GM23248 (cell line): ENCODE data around the gene RNF115.

Experiments
- EZH2 ChIP-seq: fragments of 200-600 bp; sonication (generic); IDR thresholded peaks from 2 replicates; pipeline ENCODE4 v1.6.1; 2018; ENCODE audit warnings: antibody characterized with exemption, mild to moderate bottlenecking; ENCODE audit not compliant: insufficient read depth, poor library complexity, severe bottlenecking
- EZH2phosphoT487 ChIP-seq: fragments of 200-600 bp; sonication (generic); IDR thresholded peaks from 2 replicates; pipeline ENCODE4 v1.6.1; 2018; ENCODE audit warnings: antibody characterized with exemption, moderate library complexity, mild to moderate bottlenecking, low read depth; ENCODE audit not compliant: insufficient read depth

- TF ChIP-seq EZH2phosphoT487 (no peak), EZH2 (no peak)
Observed at GRCh38 chr1:145719230-145720079, 104.4 kb downstream of the RNF115 start, which contains the start of gene CD160.
